ACC112 (cell line): Measurements from ENCODE around the gene NET1.
"Not testable (repeated sequence)": the region's sequence is repeated elsewhere in the genome, so short reads cannot be mapped to it uniquely, and the experiment has no call there.

Experiments used
- H2AFZ ChIP-seq: fragments of 200-600 bp; sonication (generic); one replicate; pipeline ENCODE4 v1.6.0; 2017; ENCODE audit warnings: antibody characterized with exemption, low read length; ENCODE audit not compliant: unreplicated experiment
- H3K27ac ChIP-seq: fragments of 200-600 bp; sonication (generic); 2 replicates; pipeline ENCODE4 v1.5.1; 2014; ENCODE audit warnings: low read depth, mild to moderate bottlenecking, antibody characterized with exemption, low read length, moderate library complexity
- H3K27me3 ChIP-seq: fragments of 200-600 bp; sonication (generic); 2 replicates; pipeline ENCODE4 v1.6.1; 2014; ENCODE audit warnings: mild to moderate bottlenecking, antibody characterized with exemption, low read length, moderate library complexity, mixed read lengths; ENCODE audit not compliant: insufficient read depth
- H3K36me3 ChIP-seq: fragments of 200-600 bp; sonication (generic); 2 replicates; pipeline ENCODE4 v1.6.1; 2016; ENCODE audit warnings: mild to moderate bottlenecking, antibody characterized with exemption, low read length, moderate library complexity, mixed read lengths; ENCODE audit not compliant: insufficient read depth
- H3K4me1 ChIP-seq: fragments of 200-600 bp; sonication (generic); one replicate; pipeline ENCODE4 v1.6.1; 2016; ENCODE audit warnings: low read length, mixed read lengths; ENCODE audit not compliant: insufficient read depth, unreplicated experiment, control insufficient read depth
- H3K4me3 ChIP-seq: fragments of 200-600 bp; sonication (generic); 2 replicates; pipeline ENCODE4 v1.5.1; 2014; ENCODE audit warnings: mild to moderate bottlenecking, low read depth, low read length
- H3K79me2 ChIP-seq: fragments of 200-600 bp; sonication (generic); one replicate; pipeline ENCODE4 v1.6.0; 2016; ENCODE audit warnings: low read length; ENCODE audit not compliant: control insufficient read depth, unreplicated experiment, insufficient read depth

Gene NET1

GRCh38 chr10:5475974-5476807, 63.8 kb downstream of the NET1 start:
- H3K27ac ChIP-seq, H3K27me3 ChIP-seq, H3K36me3 ChIP-seq, H3K4me1 ChIP-seq, H2AFZ ChIP-seq, H3K4me3 ChIP-seq, H3K79me2 ChIP-seq: not testable (repeated sequence)

GRCh38 chr10:5476918-5477525, 64.7 kb downstream of the NET1 start:
- Histone ChIP-seq H3K79me2 (no peaks in the 10 kb centered on the region), H3K27me3 (no peaks in the 10 kb centered on the region), H3K36me3 (no peaks in the 10 kb centered on the region), H3K27ac (no peak overlapping the region), H3K4me3 (no peak overlapping the region), H3K4me1 (no peaks in the 10 kb centered on the region), H2AFZ (no peak overlapping the region)

DNA sequence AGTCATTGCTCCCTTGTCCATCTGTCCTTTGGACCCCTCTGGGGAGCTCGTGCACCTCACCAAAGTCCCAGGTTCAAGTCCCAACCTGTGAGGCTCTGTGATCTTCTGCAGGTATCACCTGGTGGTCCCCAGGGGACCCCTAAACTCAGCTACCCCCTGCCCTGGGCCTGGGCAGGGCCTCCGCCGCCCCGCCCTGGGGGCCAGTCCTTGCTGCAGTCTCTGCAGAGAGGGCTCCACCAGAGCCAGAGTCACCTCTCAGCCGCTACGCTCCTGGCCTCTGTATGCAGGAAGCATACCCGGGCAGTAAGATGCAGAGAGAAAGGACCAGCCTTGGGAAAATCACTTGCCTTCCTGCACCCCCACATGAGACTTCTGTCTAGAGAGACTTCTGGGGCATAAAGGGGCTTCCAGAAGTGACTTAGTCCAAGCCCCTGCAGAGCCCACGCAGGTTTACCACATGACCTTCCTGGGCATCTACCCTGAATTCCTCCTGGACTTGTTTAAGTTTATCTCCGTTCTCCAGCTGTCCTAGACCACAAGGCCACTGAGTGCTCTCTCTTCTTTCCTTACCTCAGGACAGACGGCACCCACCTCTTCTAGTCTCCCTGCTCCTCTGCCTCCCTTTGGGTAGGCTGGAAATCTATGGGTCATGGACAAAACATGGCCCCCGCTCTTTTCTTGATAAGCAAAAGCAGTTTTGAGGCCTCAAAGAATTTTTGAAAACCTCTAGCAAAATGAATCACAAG, 65.8 kb downstream of the NET1 start:
- no peaks in the 10 kb centered on the region for H3K36me3 ChIP-seq
- no peaks in the 10 kb centered on the region for H3K27me3 ChIP-seq

DNA sequence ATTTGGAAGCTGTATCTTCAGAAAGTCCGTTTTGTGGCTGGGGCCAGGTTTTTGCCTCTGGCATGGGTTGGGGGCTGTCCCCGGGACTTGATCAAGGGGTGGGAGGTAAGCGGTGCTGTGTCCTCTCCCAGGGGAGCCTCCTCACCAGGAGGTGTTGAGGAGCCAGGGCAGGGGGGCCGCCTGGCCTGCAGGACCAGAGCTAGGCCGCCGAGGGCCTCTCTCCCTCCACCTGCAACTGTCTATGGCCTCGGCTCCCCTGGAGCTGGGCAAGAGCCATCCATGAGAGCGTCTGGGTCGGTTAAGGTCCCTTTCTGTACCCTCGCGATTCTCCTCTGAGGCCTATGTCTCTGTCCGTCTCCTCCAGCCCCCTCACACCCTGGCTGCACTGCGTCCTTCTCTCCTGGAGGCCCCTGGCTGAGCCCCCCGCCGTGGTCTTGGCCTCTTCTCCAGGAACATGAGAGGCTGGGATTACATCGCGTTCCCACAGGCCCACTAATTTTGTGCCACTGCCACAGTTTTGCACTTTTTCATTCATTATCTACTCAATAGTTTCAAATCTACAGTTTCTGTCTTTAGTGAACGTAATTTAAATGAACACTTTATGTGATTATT, 66.4 kb downstream of the NET1 start:
- Histone ChIP-seq H3K36me3 (no peaks in the 10 kb centered on the region), H3K27ac (no peak overlapping the region), H3K4me3 (no peak overlapping the region), H3K79me2 (no peaks in the 10 kb centered on the region), H3K27me3 (no peaks in the 10 kb centered on the region), H2AFZ (no peak overlapping the region), H3K4me1 (no peaks in the 10 kb centered on the region)

More for the DNA sequence above, 65.8 kb downstream of the NET1 start:
- Histone ChIP-seq H2AFZ (no peak overlapping the region), H3K27ac (no peak overlapping the region), H3K4me1 (no peaks in the 10 kb centered on the region), H3K4me3 (no peak overlapping the region), H3K79me2 (no peaks in the 10 kb centered on the region)

GRCh38 chr10:5479481-5480161, 67.3 kb downstream of the NET1 start:
- Histone ChIP-seq H3K27ac (no peak overlapping the region), H3K27me3 (peaks cover 7% of the 10 kb centered on the region; the same call in 1 of the 2 replicates), H3K79me2 (no peaks in the 10 kb centered on the region), H2AFZ (no peak overlapping the region), H3K36me3 (no peaks in the 10 kb centered on the region), H3K4me1 (no peaks in the 10 kb centered on the region), H3K4me3 (no peak overlapping the region)

GRCh38 chr10:5480162-5480941, 68.0 kb downstream of the NET1 start:
- Histone ChIP-seq H2AFZ (no peak overlapping the region), H3K4me1 (no peaks in the 10 kb centered on the region), H3K36me3 (no peaks in the 10 kb centered on the region), H3K4me3 (no peak overlapping the region), H3K27ac (no peak overlapping the region), H3K79me2 (no peaks in the 10 kb centered on the region), H3K27me3 (peaks cover 7% of the 10 kb centered on the region; the same call in 1 of the 2 replicates)

DNA sequence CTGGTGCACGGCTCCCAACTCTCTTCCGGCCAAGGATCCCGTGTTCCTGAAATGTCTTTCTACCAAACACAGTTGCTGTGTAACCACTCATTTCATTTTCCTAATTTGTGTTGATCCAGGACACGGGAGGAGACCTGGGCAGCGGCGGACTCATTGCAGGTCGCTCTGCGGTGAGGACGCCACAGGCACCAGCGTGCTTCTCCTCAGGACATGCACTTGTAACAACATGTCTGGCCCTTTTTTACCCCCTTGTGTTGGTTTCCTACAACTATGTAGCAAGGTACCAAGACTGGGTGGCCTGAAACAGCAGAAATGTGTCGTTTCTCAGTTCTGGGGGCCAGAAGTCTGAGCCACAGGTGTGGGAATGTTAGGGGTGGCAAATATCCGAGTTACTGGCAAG, 68.8 kb downstream of the NET1 start:
- no peak overlapping the region for H3K27ac ChIP-seq
- H3K36me3 ChIP-seq, result no peaks in the 10 kb centered on the region
- H3K4me3 ChIP-seq, result no peak overlapping the region
- H3K79me2 ChIP-seq, result no peaks in the 10 kb centered on the region
- no peaks in the 10 kb centered on the region for H3K4me1 ChIP-seq
- H3K27me3 ChIP-seq, result peaks cover 15% of the 10 kb centered on the region; the same call in 1 of the 2 replicates
- no peak overlapping the region for H2AFZ ChIP-seq

GRCh38 chr10:5482016-5482415, 69.7 kb downstream of the NET1 start:
- Histone ChIP-seq H3K36me3 (no peaks in the 10 kb centered on the region), H3K27me3 (peaks cover 17% of the 10 kb centered on the region; the same call in 1 of the 2 replicates), H2AFZ (no peak overlapping the region), H3K4me1 (no peaks in the 10 kb centered on the region), H3K27ac (no peak overlapping the region), H3K4me3 (no peak overlapping the region), H3K79me2 (no peaks in the 10 kb centered on the region)

GRCh38 chr10:5484205-5484604, 71.8 kb downstream of the NET1 start:
- Histone ChIP-seq H3K79me2 (no peaks in the 10 kb centered on the region), H3K4me3 (no peak overlapping the region), H3K27ac (no peak overlapping the region), H2AFZ (no peak overlapping the region), H3K27me3 (peaks cover 17% of the 10 kb centered on the region; the same call in 1 of the 2 replicates), H3K36me3 (no peaks in the 10 kb centered on the region), H3K4me1 (no peaks in the 10 kb centered on the region)
